ENCODE data around the gene MALSU1.

The MALSU1 gene

DNA sequence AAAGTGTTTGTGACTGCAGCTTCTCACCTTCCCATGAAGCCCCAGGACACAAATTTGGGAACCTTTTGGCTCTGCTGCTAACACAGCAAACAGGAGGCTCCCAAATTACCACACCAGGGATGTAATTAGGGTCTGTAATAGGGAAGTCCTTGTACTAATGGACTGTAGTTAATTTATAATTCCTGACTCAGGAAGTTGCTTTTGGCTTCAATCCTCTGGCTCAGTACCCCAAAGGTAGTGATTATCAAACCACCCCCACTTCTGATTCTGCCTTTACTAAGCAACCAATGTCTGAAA is 3.8 kb upstream of the MALSU1 start:
- Histone ChIP-seq H3K79me2 (ENCODE audit: insufficient read depth, low read length) (peaks cover 12% of the 10 kb centered on the region), H3K27me3 (ENCODE audit: insufficient read depth, low read length, poor library complexity, severe bottlenecking) (peaks cover 61% of the 10 kb centered on the region), H3F3A (ENCODE audit: low read depth) (no peaks in the 10 kb centered on the region), H3K9me3 (ENCODE audit: insufficient read depth, low read depth, low read length) (no peaks in the 10 kb centered on the region), H4K20me1 (ENCODE audit: insufficient read depth, low read length, poor library complexity, severe bottlenecking) (peaks cover 11% of the 10 kb centered on the region), H3K9ac (ENCODE audit: low read depth, low read length, poor library complexity, severe bottlenecking) (no peak overlapping the region), H3K4me3 (ENCODE audit: low read length, poor library complexity, severe bottlenecking) (no peak overlapping the region), H3K36me3 (ENCODE audit: insufficient read depth, low read length) (no peaks in the 10 kb centered on the region), H3K9me2 (replicated peaks; ENCODE audit: low read depth, low read length) (no peaks in the 10 kb centered on the region), H3K4me2 (ENCODE audit: low read depth, low read length, poor library complexity, severe bottlenecking) (no peak overlapping the region), H2AFZ (ENCODE audit: low read length) (no peak overlapping the region), H3K4me1 (ENCODE audit: insufficient read depth, low read length, poor library complexity, severe bottlenecking) (peaks cover 10% of the 10 kb centered on the region)
- TF ChIP-seq, protein P1, sequence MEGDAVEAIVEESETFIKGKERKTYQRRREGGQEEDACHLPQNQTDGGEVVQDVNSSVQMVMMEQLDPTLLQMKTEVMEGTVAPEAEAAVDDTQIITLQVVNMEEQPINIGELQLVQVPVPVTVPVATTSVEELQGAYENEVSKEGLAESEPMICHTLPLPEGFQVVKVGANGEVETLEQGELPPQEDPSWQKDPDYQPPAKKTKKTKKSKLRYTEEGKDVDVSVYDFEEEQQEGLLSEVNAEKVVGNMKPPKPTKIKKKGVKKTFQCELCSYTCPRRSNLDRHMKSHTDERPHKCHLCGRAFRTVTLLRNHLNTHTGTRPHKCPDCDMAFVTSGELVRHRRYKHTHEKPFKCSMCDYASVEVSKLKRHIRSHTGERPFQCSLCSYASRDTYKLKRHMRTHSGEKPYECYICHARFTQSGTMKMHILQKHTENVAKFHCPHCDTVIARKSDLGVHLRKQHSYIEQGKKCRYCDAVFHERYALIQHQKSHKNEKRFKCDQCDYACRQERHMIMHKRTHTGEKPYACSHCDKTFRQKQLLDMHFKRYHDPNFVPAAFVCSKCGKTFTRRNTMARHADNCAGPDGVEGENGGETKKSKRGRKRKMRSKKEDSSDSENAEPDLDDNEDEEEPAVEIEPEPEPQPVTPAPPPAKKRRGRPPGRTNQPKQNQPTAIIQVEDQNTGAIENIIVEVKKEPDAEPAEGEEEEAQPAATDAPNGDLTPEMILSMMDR (conservative IDR thresholded peaks at IDR 0.05; ENCODE audit: low read length), result no peak
- no peak for TF ChIP-seq EZH2phosphoT487 (IDR thresholded peaks at IDR 0.05; ENCODE audit: borderline replicate concordance)

DNA sequence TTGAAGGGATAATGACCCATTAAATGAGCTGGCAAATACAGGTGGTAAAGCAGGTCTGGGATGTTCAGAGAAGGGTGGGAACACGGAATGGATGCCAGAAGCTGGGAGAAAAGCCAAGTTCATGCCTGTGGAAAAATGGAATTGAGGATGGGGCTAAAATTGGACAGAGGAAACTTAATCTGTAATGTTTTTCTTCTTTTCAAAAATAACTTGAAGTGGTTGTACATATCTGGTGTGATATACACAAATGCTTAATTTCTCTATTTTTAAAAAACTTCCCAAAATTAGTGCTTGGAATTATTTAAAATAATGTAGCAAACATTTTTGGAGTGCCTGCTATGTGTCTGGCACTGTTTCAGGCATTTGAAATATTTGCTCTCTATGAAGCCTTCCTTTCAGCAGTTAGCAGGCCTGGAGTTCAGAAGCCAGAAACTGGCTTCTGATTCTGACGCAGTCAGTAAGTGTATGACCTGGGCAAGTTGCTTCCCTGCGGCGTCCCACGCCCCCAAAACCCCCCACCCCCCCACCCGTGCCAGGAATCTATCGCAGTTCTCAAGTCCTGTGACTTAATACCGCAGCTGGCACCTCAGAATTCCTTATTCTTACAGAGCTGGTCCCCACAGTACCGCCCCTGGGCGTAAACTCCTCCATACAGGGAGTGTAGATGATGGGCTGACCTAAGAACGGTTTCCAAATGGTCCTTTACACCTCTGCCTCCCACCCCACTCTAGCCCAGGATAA is 828 bp upstream of the MALSU1 start:
- H3K4me3 ChIP-seq (ENCODE audit: low read length, poor library complexity, severe bottlenecking), result peak overlapping the region; percentile 98
- peak overlapping the region; percentile 86 for H3K9ac ChIP-seq (ENCODE audit: low read depth, low read length, poor library complexity, severe bottlenecking)
- H3K36me3 ChIP-seq (ENCODE audit: insufficient read depth, low read length), result no peaks in the 10 kb centered on the region
- peak overlapping the region; percentile 94 for H2AFZ ChIP-seq (ENCODE audit: low read length)
- H3K9me2 ChIP-seq (replicated peaks; ENCODE audit: low read depth, low read length), result no peaks in the 10 kb centered on the region
- H3K79me2 ChIP-seq (ENCODE audit: insufficient read depth, low read length), result peaks cover 39% of the 10 kb centered on the region
- TF ChIP-seq, protein P1 (conservative IDR thresholded peaks at IDR 0.05; ENCODE audit: low read length), result no peak
- TF ChIP-seq EZH2phosphoT487 (IDR thresholded peaks at IDR 0.05; ENCODE audit: borderline replicate concordance), result no peak
- peaks cover 24% of the 10 kb centered on the region for H3K4me1 ChIP-seq (ENCODE audit: insufficient read depth, low read length, poor library complexity, severe bottlenecking)
- no peaks in the 10 kb centered on the region for H3K9me3 ChIP-seq (ENCODE audit: insufficient read depth, low read depth, low read length)
- H3F3A ChIP-seq (ENCODE audit: low read depth), result no peaks in the 10 kb centered on the region
- H4K20me1 ChIP-seq (ENCODE audit: insufficient read depth, low read length, poor library complexity, severe bottlenecking), result peaks cover 18% of the 10 kb centered on the region
- H3K4me2 ChIP-seq (ENCODE audit: low read depth, low read length, poor library complexity, severe bottlenecking), result peak overlapping the region; percentile 75
- peaks cover 50% of the 10 kb centered on the region for H3K27me3 ChIP-seq (ENCODE audit: insufficient read depth, low read length, poor library complexity, severe bottlenecking)

DNA sequence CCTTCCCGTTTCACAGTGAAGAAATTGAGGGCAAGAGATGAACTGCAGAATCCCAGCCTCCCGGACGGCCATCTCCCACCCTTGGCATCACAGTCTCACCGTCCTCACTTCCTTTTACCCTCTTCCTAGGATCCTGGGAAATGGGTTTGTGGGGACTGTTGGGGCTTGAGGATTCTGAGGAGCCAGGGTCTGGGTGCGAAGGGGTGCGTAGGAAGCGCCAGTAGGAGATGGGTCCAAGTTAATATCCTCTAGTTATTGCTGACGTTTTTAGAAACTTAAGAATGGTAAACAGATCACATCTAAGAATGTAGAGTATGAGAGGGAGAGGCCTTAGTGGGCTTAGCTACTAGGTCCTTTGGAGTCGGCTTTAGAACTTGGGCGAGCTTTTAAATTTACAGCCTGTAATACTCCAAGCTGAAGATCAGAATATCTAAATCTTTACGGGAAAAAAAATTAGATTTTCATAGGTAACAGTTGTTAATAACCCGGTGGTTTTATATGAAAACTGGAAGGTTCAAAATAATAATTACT is 696 bp downstream of the MALSU1 start:
- Histone ChIP-seq H3F3A (ENCODE audit: low read depth) (no peaks in the 10 kb centered on the region), H3K4me1 (ENCODE audit: insufficient read depth, low read length, poor library complexity, severe bottlenecking) (peaks cover 38% of the 10 kb centered on the region), H3K79me2 (ENCODE audit: insufficient read depth, low read length) (peaks cover 55% of the 10 kb centered on the region), H4K20me1 (ENCODE audit: insufficient read depth, low read length, poor library complexity, severe bottlenecking) (peaks cover 27% of the 10 kb centered on the region), H3K36me3 (ENCODE audit: insufficient read depth, low read length) (no peaks in the 10 kb centered on the region), H3K4me2 (ENCODE audit: low read depth, low read length, poor library complexity, severe bottlenecking) (peak overlapping the region; percentile 96), H3K9me3 (ENCODE audit: insufficient read depth, low read depth, low read length) (no peaks in the 10 kb centered on the region), H3K9ac (ENCODE audit: low read depth, low read length, poor library complexity, severe bottlenecking) (peak overlapping the region; percentile 86), H3K9me2 (replicated peaks; ENCODE audit: low read depth, low read length) (no peaks in the 10 kb centered on the region), H3K27me3 (ENCODE audit: insufficient read depth, low read length, poor library complexity, severe bottlenecking) (peaks cover 35% of the 10 kb centered on the region), H2AFZ (ENCODE audit: low read length) (peak overlapping the region; percentile 84), H3K4me3 (ENCODE audit: low read length, poor library complexity, severe bottlenecking) (peak overlapping the region; percentile 98)
- TF ChIP-seq EZH2phosphoT487 (IDR thresholded peaks at IDR 0.05; ENCODE audit: borderline replicate concordance), result no peak
- TF ChIP-seq, protein P1 (conservative IDR thresholded peaks at IDR 0.05; ENCODE audit: low read length), result no peak

All from Loucy (cell line).